HG02970 (cell line): ENCODE results near the gene PVALEF.

Experiments
- ATAC-seq: cut with Tn5 transposase; IDR thresholded peaks from one replicate; pipeline ENCODE4 v1.9.1; 2021; ENCODE audit warnings: mild to moderate bottlenecking, moderate library complexity, moderate number of reproducible peaks; ENCODE audit not compliant: unreplicated experiment, low FRiP score

PVALEF gene

DNA sequence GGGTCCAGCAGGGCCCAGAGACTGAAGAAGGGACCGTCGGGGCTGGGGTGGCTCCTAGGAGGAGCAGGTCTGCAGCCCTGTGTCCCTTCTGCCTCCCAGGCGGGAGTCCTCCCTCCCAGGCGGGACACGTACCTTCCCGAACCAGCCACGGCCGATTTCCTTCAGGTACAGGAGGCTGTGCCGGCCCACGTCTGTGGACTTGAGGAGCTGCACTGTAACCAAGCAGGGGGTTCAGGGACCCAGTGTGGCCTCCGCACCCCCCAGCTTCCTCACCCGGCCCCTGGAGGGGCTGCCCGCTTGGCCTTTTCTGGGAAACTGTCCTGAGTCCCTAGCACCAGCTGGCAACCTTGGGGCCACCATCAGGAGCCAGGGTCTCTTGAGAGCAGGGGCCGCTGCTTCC, 37.0 kb upstream of the PVALEF start:
- ATAC-seq = no peak

DNA sequence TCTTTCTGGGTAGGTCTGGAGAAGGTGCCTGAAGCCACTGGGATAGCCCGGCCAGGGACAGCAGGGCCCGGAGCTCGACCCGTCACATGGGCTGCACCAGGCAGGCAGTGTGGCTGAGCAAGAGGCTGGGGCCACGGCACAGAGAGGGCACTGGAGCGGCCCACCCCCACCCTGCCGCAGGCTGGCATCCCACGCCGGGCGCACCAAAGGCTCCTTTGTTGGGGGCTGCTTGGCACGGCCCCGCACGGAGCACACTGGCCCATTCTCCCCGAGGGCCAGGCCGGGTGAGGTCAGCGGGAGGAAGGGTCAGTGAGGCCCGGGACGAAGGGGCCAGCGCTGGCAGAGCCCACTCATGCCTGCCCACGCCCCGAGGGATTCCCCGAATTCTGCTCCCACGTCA, 36.5 kb upstream of the PVALEF start:
- no peak for ATAC-seq

DNA sequence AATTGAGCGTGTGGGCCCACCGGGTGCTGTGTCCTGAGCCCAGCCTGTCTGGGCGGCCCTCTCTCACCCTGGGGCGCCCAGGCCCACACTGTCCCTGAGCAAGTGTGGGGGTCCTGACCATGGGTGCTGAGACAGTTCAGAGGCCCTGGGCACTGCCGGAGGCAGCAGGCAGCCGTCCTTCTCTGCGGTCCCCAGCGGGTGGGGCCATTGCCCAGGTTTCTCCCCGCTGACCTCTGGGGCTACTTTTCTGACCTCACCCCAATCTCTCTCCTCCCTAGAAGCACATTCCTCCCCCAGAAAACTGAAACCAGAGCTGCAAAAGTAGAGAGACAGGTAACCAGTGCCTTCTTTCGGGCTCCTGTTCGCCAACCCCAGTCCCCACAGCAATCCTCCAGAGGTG, 36.0 kb upstream of the PVALEF start:
- ATAC-seq = no peak

DNA sequence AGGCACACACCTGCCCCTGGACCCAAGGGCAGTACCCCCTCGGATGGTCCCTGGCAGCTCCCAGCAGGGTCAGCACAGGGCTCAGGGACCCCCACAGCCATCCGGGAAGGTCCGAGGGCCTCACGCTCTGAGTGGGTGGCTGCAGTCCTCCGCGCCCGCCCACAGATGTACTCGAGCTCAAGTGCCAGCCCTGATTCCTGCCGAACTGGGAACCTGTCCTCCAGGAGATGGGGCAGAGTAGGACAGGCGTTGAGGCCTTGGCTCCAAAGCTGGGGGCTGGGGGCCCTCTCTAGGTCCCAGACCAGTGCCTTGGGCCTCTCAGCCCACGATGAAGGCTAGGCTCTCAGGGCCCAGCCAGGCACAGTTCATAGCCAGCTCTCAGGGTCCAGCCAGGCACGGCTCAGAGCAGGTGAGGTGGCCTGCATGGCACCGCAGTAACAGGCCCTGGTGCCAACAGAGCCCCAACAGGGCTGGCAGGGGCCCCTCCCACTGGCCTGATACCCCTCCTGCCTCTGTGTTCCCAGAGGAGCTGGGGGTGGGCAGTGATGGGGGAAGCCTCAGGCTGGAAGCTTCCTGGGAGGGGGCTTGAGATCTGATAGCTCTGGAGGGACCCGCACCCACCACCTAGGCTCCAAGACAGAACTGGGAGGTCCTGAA, 35.5 kb upstream of the PVALEF start:
- ATAC-seq = no peak

DNA sequence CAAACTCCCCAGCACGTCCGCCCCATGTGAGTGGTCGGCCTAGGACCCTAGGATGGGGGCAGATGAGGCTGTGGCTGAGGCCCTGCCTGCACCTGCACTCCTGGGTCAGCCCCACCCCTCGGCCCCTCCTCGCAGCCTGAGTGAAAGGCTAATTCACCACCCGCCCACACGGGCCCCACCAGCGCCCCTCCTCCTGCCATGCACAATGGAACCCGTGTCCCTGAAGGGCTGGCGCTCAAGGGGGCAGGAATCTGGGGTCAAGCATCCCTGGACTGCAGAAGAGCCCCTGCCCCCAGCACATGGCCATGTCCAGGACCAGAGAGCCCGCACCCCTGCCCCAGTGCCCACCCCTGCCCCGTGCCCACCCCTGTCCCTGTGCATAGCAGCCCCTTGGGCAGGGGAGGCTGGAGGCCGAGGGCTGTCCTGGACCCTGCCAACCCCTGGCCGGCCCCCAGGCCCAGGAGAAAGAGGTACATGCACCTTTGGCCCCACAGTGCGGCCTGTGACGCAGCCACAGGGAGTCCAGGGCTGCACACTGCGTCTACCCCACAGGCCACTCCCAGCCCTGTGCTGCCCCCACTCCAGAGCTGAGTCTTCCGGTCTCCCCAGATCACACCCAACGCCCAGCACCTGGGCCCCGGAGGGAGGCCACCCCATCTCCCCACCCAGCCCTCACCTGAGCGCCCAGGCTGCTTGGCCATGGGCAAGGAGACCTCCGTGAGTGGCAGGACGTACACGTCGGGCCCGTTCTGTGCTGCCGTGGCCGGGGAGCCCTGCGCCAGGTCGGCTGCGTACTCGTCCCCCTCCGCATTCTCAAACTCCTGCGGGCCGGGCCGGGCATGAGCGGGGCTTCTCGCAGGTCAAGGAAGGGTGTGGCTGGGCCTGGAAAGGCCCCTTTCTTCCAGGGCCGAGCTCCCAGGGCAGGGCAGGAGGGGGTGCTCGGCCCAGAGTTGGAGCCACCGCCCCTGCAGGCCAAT, 34.6 kb upstream of the PVALEF start:
- ATAC-seq = no peak

DNA sequence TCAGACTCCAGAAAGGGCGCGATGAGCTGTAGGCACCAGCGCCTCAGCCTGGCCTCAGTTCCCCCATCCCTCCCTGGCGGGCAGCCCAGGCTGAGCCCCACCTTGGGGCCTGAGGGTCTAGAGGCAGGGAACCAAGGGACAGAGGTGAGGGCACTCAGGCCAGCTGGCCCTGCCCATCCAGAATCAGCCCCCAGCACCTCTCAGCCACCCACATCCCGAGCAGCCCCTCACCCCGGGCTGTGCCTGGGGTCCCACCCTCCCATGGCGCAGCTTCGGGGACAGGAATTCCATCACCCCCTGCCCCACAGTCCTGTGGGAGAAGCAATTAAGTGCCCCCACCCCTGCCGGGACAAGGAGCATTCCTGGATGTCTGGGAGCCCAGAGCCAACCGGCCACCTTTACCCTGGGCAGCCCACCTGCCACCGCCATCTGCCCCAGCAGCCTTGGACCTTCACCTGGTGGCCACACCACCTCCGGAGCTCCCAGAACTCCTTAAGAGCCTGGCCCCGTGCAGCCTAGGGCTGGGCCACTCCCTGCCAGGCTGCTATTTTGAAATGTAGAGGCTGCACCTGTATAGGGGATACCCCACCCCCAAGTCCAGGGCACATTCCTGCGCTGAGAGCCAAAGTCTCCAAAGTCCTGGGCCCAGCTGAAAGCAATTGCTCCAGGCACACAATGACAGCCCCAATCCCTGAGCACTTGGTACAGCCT, 33.7 kb upstream of the PVALEF start:
- ATAC-seq = no peak

DNA sequence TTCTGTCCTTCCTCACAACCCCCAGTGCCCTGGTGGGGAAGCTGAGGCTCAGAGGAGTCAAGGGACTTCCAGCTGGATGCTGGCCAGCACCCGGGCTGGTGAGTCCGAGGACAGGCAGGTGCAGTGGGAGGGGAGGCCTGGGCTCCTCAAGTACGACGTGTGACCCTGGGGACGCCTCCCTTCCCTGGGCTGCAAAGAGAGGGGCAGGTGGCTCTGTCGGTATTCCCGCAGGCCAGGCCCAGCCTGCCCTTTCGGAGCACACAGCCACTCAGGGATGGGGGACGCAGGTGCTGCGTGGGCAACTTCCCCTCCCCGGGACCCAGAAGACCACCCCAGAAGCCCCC, 33.1 kb upstream of the PVALEF start:
- no peak for ATAC-seq

DNA sequence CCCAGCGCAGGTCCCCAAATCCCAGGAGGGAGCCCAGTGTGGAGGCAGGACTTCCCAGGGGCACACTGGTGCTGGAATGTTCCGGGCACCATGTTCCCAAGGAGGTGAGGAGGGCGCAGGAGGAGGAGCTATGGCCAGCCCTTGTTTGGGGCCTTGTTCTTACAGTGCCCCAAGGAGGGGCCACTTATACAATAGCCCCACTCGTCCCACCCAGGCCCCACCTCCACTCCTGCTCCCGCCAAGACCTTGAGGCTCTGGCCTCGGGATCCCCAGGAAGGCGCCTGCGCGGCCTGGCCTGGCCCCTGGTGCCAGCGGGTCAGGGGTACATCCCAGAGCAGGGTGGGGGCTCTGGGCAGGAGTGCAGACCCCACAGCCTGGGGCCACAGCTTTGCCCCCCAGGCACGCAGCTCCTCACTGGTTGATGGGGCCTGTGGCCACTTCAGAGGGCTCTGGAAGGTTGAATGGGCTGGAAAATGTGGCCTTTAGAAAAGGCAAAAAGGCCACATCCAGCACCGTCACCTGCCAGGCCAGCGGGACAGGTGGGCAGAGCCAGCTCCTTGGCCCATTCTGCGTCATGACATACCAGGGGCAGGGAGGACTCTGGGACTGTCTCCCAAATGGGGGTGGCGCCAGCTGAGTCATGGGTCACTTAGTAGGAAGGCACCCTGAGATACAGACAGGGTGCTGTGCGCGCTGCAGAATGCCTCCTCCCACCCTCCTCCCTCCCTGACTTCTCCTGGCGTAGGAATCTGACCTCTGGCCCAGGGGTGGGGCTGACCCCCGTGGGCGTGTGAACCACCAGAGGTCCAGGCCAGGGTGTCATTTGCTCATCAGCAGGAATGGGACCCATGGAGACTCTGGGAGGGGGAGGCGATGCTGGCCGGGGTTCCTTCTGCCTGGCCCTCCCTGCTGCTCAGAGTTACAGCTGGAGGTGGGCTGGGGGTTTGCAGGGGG, 32.3 kb upstream of the PVALEF start:
- no peak for ATAC-seq

DNA sequence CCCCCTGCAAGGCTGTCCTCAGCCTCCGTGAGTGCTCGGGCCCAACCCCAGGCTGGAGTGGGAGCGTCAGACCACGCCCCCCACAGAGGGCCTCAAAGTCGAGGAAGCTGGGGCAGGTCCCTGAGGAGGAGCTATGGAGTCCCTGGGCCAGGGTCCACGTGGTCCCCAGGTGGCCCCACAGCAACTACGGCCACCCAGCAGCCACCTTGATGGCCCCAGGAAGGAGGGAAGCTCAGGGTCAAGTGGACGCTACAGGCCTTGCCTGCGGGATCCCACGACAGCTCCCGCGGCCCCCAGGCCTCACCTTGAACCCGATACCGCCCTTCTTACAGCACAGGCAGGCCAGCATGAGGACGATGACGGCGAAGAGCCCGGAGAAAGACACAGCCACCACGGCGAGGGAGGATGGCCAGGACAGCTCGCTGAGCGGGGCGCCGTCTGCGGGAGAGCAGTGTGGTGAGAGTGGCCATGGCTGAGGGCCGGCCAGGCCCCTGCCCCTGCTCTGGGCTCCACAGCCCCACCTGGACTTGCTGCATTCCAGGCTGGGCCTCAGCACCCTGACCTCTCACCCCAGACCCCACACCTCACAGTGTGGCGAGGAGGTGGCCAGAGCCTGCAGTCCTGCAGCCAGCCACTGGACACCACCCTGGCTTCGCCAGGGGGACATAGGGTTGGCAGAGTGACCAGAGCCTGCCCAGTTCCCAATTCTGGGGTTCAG, 31.1 kb upstream of the PVALEF start:
- ATAC-seq = no peak

DNA sequence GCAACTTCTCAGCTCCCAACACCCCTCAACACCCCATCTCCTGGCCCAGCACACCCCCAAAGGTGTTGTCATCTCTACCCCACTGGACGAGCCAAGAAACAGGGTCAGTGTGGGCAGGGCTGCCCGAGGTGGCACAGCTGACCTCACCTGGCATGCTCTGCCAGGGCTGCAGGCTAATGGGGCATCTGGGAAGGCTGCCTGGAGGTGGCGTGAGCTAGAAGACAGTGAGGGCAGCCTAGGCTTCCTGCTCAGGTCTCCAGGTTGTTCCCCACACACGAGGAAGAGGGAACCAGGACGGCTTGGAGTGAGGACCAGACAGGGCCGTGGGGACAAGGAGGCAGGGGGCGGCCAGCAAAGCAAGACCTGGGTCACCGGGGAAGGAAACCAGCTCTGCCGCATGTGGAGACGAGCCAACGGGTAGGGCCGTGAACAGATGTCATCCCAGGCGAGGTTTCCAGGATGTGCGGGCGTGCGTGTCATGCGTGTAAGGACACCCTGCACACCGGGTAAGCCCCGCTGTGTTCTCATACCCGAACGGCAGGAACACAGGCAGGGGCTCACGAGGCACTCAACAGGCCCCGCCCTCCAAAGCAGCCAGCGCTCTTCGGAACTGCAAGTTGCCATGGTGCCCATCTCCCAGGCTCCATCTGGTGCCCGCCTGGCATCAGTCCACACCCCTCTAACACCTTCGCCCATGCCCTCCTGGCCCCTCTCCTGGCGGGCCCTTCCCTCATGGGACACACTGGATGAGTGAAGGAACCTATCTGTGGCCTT, 29.6 kb upstream of the PVALEF start:
- ATAC-seq = no peak

DNA sequence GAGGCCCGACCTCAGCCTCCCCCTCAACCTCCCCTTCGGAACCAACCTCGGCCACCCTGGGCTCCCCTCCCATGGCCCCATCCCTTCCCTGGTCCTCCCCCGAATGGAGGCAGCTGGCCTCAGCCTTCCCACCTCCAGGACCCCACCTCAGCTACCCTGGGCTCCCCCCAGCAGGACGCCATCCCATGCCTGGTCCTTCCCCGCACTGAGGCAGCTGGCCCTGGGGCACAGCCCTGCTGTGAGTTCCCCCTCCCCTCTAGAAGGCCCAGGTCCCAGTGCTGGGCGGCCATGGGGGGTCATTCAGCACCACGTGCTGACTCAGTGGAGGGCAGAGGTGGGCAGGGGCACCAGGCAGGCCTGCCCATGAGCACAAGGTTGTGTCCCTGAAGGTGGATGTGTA, 28.9 kb upstream of the PVALEF start:
- ATAC-seq = no peak

DNA sequence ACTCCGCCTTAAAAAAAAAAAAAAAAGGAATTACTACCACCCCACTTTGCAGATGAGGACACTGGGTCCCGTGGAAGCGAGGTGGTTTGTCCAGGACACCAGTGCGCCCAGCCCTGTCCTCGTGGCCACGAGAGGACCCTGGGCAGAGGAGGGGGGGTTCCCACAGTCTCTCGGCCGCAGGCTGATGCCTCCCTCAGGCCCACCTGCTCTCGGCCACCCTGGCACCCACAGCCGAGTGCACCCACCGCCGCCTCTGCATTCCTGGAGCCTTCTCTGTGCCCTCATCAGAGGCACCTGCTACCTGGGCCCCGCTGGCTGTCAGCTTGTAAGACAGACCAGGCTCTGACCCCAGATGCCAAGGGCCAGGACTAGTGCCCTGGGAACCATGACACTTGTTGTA, 28.1 kb upstream of the PVALEF start:
- ATAC-seq = no peak

DNA sequence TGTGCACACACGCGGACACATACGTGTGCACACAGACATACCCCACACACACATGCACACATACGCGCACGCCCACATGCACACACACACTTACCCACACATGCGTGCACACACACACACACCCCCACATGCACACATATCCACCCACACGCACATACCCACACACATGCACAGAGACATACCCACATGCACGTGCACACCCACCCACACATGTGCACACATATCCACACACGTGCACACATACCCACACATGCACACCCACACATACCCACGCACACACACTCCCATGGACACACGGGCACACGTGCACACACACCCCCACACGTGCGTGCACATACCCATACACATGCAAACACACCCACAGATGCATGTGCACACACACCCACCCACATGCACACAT, 27.2 kb upstream of the PVALEF start:
- no peak for ATAC-seq

DNA sequence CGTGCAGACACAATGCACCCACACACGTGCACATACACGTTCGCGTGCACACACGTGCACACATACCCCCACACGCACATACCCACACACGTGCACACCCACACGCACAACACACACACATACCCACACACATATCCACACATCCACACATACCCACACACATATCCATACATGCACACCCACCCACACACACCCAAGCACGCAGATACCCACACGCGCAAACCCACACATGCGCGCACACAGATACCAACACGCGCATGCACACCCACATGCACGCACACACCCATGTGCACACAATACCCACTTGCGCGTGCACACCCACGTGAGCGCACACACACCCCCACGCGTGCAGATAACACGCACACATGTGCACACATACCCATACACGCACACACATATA, 26.8 kb upstream of the PVALEF start:
- no peak for ATAC-seq

DNA sequence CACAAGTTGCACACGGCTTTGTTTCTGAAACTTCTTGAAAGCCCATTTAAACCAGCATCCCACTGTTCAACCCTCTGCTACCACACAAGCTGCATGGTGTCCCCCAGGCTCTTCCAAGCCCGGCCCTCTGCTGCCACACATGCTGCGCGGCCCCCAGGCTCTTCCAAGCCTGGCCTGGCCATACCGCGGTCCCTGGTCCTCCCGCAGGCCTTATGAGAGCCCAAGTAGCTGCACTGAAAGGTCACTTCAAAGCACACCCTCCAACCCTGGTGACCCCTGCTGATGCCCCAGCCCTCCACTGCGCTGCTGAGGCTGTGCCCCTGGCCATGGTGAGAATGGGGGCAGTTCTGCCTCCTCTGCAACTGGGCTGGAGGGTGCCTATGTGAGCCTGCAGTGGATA, 25.9 kb upstream of the PVALEF start:
- ATAC-seq = no peak

DNA sequence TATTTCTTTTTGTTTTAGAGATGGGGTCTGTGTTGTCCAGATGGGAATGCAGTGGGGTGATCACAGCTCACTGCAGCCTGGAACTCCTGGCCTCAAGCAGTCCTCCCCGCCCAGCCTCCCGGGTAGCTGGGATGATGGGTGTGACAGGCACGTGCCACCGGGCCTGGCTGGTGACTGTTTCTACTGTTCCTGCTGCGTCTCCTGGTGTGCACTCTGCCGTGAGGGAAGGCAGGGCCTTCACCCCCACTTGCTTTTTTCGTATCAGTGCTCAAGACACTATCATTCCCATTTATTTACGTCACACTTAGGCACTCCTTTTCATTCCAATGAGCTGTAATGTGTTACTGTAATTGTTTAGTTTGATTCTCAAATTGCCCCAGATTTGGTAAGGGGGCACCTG, 25.3 kb upstream of the PVALEF start:
- no peak for ATAC-seq

DNA sequence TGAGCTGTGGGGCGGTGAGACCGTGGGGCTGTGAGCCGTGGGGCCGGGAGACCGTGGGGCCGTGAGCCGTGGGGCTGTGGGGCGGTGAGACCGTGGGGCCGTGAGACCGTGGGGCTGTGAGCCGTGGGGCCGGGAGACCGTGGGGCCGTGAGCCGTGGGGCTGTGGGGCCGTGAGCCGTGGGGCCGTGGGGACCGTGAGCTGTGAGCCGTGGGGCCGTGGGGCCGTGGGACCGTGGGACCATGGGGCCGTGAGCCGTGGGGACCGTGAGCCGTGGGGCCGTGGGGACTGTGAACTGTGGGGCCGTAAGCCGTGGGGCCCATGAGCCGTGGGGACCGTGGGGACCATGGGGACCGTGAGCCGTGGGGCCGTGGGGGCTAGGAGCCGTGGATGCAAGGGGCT, 24.6 kb upstream of the PVALEF start:
- ATAC-seq = no peak

DNA sequence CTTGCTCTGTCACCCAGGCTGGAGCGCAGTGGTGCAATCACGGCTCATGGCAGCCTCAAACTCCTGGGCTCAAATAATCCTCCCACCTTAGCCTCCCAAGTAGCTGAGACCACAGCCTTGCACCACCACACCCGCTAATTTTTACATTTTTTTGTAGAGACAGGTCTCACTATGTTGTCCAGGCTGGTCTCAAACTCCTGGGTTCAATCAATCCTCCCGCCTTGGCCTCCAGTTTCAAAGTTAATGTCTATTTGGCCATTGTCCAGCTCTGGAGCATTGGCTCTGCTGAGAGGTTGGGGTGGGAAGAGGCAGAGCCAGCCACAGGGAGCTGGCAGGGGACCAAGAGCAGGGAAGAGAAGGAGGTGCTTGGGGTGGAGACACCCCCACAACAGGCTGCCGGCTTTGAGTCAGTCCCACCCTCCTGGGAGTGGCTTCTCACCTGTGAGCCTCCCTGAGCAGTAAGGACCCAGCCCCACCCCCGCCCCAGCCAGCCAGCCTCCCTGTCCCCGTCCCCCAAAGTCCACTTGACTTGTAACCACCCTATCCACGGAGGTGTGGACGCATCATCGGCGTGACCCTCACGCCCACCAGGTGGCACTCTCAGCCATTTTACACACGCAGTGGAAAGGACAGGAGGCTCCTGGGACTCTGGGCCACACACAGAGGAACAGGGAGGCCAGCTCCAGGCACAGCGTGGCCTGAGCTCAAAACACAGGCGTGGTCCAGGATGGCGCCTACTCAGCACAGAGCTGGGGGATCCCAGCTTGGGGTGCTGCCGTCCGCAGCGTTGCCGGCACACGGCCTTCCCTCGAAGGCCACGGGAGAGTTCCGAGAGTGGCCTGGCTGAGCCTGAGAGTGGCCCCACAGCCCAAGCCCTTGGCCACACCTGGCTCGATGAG, 22.8 kb upstream of the PVALEF start:
- ATAC-seq = no peak
